Natural killer cell (primary cell): Measurements from ENCODE around the gene ARMH4. TPM values are rescaled to one million over a fixed set of nuclear protein-coding genes. Genes with fewer than 3 reads are reported as not detected.

Experiments used
- ATAC-seq, 3 donors: fragments of 150-1000 bp in 2 of 3; fragments of 200-7000 bp in 1 of 3; cut with Tn5 transposase; 1 replicate in 1 of 3; 2 replicates in 2 of 3; pipeline ENCODE4 v1.10.0; 2021; ENCODE audit warnings: mild to moderate bottlenecking in 2 of 3, moderate library complexity in 2 of 3
- DNase-seq, 2 donors: peaks; one replicate each; pipeline versions ENCODE4 v3.0.0 to v3.0.0-alpha.2; 2013 to 2021; ENCODE audit warnings: mixed read lengths in 1 of 2
- H3K27ac ChIP-seq: one replicate; pipeline ENCODE4 v1.5.1; 2013; ENCODE audit warnings: mild to moderate bottlenecking, low read length
- H3K27me3 ChIP-seq: one replicate; pipeline ENCODE4 v1.6.1; 2013; ENCODE audit warnings: low read length; ENCODE audit not compliant: control insufficient read depth, insufficient read depth
- H3K36me3 ChIP-seq: one replicate; pipeline ENCODE4 v1.6.1; 2013; ENCODE audit warnings: low read length; ENCODE audit not compliant: control insufficient read depth, insufficient read depth
- H3K4me1 ChIP-seq: one replicate; pipeline ENCODE4 v1.6.1; 2013; ENCODE audit warnings: low read length; ENCODE audit not compliant: control insufficient read depth, insufficient read depth
- H3K4me3 ChIP-seq: one replicate; pipeline ENCODE4 v1.5.1; 2013; ENCODE audit warnings: low read length
- H3K9me3 ChIP-seq: one replicate; pipeline ENCODE4 v1.6.1; 2013; ENCODE audit warnings: low read length; ENCODE audit not compliant: control insufficient read depth, insufficient read depth
- H3K27ac Mint-ChIP-seq, 2 donors: one replicate each; pipeline ENCODE4 v1.8.0; 2022; ENCODE audit warnings: mild to moderate bottlenecking in 2 of 2, mixed read lengths in 2 of 2, moderate library complexity in 1 of 2
- H3K27me3 Mint-ChIP-seq, 2 donors: one replicate each; pipeline ENCODE4 v1.8.0; 2022; ENCODE audit warnings: low read depth in 2 of 2, mixed read lengths in 2 of 2
- H3K36me3 Mint-ChIP-seq: one replicate; pipeline ENCODE4 v1.8.0; 2022; ENCODE audit warnings: mixed read lengths
- H3K4me1 Mint-ChIP-seq, 2 donors: one replicate each; pipeline ENCODE4 v1.8.0; 2022; ENCODE audit warnings: mixed read lengths in 2 of 2
- H3K4me3 Mint-ChIP-seq: one replicate; pipeline ENCODE4 v1.8.0; 2022; ENCODE audit warnings: mild to moderate bottlenecking, moderate library complexity, mixed read lengths
- H3K9me3 Mint-ChIP-seq, 2 donors: one replicate each; pipeline ENCODE4 v1.8.0; 2022; ENCODE audit warnings: mixed read lengths in 2 of 2
- WGBS: methylation state at CpG from one replicate; pipeline ENCODE4 v1.1.7; 2013; ENCODE audit warnings: missing lambda C conversion rate; ENCODE audit not compliant: insufficient coverage; 5-methylcytosine and 5-hydroxymethylcytosine counted together
- intact Hi-C: fragments of 100-400 bp; cut with micrococcal nuclease; formaldehyde crosslinking; loops from one replicate; pipeline ENCODE4 v1.14.2; 2022
- total RNA-seq, 4 donors: library from RNA; stranded (reverse); fragments of 120-200 nt in 1 of 4; gene quantifications; one replicate each; pipeline versions ENCODE4 v1.2.3 to v1.2.4, GENCODE V29; 2013 to 2022
- TF ChIP-seq, protein P1 (sequence below): fragments of 200-600 bp; IDR thresholded peaks from one replicate; pipeline ENCODE4 v1.8.0; 2022; ENCODE audit warnings: antibody characterized with exemption

Gene ARMH4
- total RNA-seq, 3 donors from 2014 or later (not counting 1 experiment from before 2014, with no cell fraction given), result 0.32 TPM; not detected in 2

DNA sequence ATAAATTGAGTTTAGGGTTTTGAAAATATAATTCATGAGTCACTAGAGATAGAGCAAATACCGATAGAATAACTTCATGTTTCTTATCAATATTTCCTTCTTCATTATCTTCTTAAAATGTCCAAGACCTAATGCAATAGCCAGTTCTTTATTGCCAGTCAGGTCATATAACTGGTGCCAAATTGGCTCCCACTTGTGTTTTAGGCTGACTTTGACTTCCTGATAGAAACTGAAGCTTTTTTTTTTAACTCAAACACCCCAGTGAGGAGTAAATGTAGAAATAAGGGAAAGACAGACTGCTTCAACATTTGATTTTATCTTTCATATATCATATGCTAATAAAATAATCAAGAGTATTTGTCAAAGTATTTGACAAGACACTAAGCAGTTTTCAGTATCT lies 80.7 kb downstream of the ARMH4 start:
- Histone ChIP-seq H3K9me3 (no peaks in the 10 kb centered on the region), H3K4me3 (no peak overlapping the region), H3K4me1 (no peaks in the 10 kb centered on the region), H3K27ac (no peak overlapping the region), H3K27me3 (no peaks in the 10 kb centered on the region), H3K36me3 (no peaks in the 10 kb centered on the region)
- 100% methylated on average over 1 of the region's 1 CpG for WGBS
- Mint-ChIP-seq H3K4me1 (no peaks in the 10 kb centered on the region), H3K36me3 (no peaks in the 10 kb centered on the region), H3K27me3 (peaks cover 0 to 5% of the 10 kb centered on the region in 2 donors), H3K4me3 (no peak overlapping the region), H3K27ac (no peak overlapping the region), H3K9me3 (no peaks in the 10 kb centered on the region)
- DNase-seq, result no peak
- intact Hi-C loops, result no loop called here
- no peak for ATAC-seq
- TF ChIP-seq, protein P1, sequence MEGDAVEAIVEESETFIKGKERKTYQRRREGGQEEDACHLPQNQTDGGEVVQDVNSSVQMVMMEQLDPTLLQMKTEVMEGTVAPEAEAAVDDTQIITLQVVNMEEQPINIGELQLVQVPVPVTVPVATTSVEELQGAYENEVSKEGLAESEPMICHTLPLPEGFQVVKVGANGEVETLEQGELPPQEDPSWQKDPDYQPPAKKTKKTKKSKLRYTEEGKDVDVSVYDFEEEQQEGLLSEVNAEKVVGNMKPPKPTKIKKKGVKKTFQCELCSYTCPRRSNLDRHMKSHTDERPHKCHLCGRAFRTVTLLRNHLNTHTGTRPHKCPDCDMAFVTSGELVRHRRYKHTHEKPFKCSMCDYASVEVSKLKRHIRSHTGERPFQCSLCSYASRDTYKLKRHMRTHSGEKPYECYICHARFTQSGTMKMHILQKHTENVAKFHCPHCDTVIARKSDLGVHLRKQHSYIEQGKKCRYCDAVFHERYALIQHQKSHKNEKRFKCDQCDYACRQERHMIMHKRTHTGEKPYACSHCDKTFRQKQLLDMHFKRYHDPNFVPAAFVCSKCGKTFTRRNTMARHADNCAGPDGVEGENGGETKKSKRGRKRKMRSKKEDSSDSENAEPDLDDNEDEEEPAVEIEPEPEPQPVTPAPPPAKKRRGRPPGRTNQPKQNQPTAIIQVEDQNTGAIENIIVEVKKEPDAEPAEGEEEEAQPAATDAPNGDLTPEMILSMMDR, result no peak

GRCh38 chr14:58068306-58068705 lies 83.7 kb downstream of the ARMH4 start:
- Mint-ChIP-seq H3K27me3 (peaks cover 6 to 9% of the 10 kb centered on the region in 2 donors), H3K9me3 (no peaks in the 10 kb centered on the region), H3K36me3 (no peaks in the 10 kb centered on the region), H3K4me1 (no peaks in the 10 kb centered on the region), H3K27ac (no peak overlapping the region), H3K4me3 (no peak overlapping the region)
- no peak overlapping the region for H3K27ac ChIP-seq
- DNase-seq (no peak), ATAC-seq (no peak)
- H3K9me3 ChIP-seq, result no peaks in the 10 kb centered on the region
- 73% methylated on average over 1 of the region's 1 CpG for whole genome bisulfite sequencing
- TF ChIP-seq, protein P1, result no peak
- no peaks in the 10 kb centered on the region for H3K36me3 ChIP-seq
- H3K4me1 ChIP-seq, result no peaks in the 10 kb centered on the region
- H3K4me3 ChIP-seq, result no peak overlapping the region
- intact Hi-C loops, result no loop called here
- H3K27me3 ChIP-seq, result no peaks in the 10 kb centered on the region

- ATAC-seq (no peak), DNase-seq (no peak)
- no peaks in the 10 kb centered on the region for H3K4me1 Mint-ChIP-seq
- no peaks in the 10 kb centered on the region for H3K36me3 ChIP-seq
- H3K9me3 ChIP-seq, result no peaks in the 10 kb centered on the region
- H3K27ac ChIP-seq, result no peak overlapping the region
- no peaks in the 10 kb centered on the region for H3K36me3 Mint-ChIP-seq
- H3K27me3 ChIP-seq, result no peaks in the 10 kb centered on the region
- intact Hi-C loops, result no loop called here
- TF ChIP-seq, protein P1, result no peak
- H3K27me3 Mint-ChIP-seq, result peaks cover 12 to 13% of the 10 kb centered on the region in 2 donors
- H3K4me3 Mint-ChIP-seq, result no peak overlapping the region
- H3K4me1 ChIP-seq, result no peaks in the 10 kb centered on the region
- H3K27ac Mint-ChIP-seq, result no peak overlapping the region
- no peak overlapping the region for H3K4me3 ChIP-seq
- no peaks in the 10 kb centered on the region for H3K9me3 Mint-ChIP-seq
Measured at GRCh38 chr14:58066115-58066514, 85.9 kb downstream of the ARMH4 start.

- Histone ChIP-seq H3K9me3 (no peaks in the 10 kb centered on the region), H3K4me3 (no peak overlapping the region), H3K4me1 (no peaks in the 10 kb centered on the region), H3K27me3 (no peaks in the 10 kb centered on the region), H3K36me3 (no peaks in the 10 kb centered on the region), H3K27ac (no peak overlapping the region)
- intact Hi-C loops, result no loop called here
- WGBS, result 70% methylated on average over 3 of the region's 4 CpGs
- Mint-ChIP-seq H3K4me1 (no peaks in the 10 kb centered on the region), H3K4me3 (no peak overlapping the region), H3K27me3 (peaks cover 16 to 21% of the 10 kb centered on the region in 2 donors), H3K27ac (no peak overlapping the region), H3K36me3 (no peaks in the 10 kb centered on the region), H3K9me3 (no peaks in the 10 kb centered on the region)
- ATAC-seq (no peak), DNase-seq (no peak)
- TF ChIP-seq, protein P1, result no peak
Measured at GRCh38 chr14:58061581-58061980, 90.4 kb downstream of the ARMH4 start.
